ENCODE data around the gene KRTAP10-6.
"Not testable (repeated sequence)": the region's sequence is repeated elsewhere in the genome, so short reads cannot be mapped to it uniquely, and the experiment has no call there.

The KRTAP10-6 gene

DNA sequence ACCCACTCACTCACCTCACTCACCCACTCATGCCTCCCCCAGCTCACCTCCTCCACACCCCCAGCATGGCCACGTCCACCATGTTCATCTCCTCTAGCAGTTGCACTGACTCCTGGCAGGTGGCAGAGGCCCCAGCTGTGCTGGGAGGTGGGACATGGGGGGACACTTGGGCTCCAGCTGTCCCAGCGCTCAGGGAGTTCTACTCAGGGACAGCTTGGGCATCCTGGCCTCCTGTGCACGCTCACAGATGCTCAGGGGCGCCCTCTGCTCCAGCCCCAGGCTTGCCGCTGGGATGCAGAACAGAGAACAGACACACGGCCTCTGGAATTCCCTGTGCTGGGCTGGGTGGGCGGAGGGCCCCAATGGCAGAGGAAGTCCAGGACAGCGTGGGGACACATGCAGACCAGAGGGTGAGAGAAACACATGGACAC lies 24.8 kb upstream of the KRTAP10-6 start:
- DNase-seq (ENCODE audit: low read depth): no peak

DNA sequence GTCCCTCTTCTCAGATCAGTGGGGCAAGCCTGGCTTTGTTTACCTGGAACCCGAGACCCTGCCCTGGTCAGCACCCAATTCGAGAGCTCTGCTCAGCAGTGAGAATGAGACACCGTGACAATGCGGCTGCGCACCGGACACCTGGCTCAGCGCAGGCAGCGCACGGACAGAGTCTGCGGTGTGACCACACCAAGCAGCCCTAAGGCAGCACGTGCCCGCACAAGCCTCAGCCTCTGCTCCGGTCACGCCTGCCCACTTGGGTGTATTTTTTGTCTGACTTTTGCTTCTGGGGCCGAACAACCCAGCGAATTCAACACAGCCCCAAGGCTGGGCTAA lies 24.3 kb upstream of the KRTAP10-6 start:
- no peak for DNase-seq (ENCODE audit: low read depth)

DNA sequence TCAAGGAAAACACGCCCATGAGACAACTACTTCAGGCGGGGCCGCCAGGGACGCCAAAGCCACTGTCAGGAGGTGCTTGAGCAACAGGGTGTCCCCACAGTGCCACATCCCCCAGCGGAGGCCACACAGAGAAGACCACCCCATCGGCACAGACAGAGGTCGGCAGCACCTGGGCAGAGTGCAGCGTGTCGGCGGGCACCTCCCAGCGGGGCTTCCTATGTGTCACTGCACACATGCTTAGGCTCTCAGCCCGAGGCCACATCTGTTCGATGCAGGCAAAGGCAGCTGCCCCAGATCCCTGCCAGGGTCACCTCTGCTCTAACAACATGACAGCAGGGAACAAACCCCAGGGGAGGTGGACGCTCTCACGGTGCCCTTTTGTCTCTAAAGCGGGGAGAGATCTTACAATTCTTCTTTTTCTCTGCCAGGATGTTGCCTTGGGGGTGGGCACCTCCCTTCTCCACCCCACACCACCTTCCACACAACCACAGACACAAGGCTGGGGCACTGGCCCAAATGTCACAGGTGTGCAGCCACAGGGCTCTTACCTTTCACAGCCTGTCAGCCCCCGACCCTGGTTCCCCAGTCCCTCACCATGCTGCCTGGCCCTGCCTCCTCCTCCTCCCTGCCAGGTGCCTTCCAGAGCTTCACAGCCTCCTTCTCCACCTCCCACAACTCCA lies 23.7 kb upstream of the KRTAP10-6 start:
- DNase-seq (ENCODE audit: low read depth): no peak

DNA sequence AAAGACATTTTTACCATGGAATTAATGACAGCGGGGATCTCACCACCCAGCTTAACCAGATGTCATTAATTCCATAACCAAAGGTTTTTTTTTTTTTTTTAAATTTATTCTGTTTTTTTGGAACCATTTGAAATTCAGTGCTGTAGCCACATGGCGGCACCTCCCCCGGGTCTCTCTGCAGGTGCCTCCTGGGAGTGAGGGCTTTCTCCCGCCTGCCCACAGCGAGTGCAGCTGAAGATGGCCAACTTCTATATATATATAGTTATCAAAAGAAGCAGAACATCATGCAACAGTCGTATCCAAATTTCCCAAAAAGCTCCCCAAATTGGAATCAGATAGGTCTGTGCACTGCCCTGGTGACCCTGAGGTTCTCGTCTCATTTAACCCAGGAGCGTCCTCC lies 23.2 kb upstream of the KRTAP10-6 start:
- no peak for DNase-seq (ENCODE audit: low read depth)

- no peak for DNase-seq (ENCODE audit: low read depth)
Observed at GRCh38 chr21:44614961-44615391, 22.7 kb upstream of the KRTAP10-6 start.

DNA sequence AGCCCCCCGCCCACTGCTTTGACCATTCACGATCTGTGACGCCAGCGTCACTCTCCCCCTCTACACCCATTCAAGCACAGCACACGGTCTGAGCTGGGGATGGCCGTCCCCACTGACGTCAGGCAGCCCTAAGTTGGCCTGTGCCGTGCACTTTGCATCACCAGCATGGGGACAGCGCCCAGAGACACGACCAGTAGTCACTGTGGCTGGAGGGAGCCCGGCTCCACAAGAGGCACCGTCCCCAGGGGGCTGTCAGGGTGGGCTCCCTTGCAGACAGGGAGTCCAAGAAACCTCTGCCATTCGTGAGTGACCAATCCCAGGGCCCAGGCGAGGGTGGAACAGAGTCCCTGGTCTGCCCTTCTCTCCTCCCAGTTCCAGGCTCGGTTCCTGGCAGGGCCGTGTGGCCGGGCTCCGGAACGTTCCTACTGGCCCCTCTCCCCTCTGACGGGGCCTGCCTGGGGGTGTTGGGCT lies 21.9 kb upstream of the KRTAP10-6 start:
- no peak for DNase-seq (ENCODE audit: low read depth)

- DNase-seq (ENCODE audit: low read depth): no peak
Observed at GRCh38 chr21:44613386-44614155, 21.3 kb upstream of the KRTAP10-6 start.

DNA sequence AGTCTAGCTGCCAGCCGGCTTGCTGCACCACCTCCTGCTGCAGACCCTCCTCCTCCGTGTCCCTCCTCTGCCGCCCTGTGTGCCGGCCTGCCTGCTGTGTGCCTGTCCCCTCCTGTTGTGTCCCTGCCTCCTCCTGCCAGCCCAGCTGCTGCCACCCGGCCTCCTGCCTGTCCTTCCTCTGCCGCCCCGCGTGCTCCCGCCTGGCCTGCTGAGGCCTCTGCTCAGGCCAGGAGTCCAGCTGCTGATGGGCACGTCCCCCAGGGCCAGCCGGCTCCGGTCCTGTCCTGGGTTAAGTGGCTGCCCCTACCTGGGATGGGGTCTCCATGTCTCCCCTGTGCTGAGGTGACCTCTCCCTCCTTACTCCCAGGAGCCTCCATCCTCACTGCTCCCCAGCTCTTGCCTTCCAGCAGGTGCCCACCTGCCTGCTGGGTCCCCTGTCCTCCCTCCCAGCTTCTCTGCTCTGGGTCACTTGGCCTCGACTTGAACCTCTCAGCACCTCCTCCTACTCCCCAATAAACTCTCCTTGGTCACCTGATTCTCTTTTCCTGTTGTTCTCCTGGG lies 20.4 kb upstream of the KRTAP10-6 start:
- no peak for DNase-seq (ENCODE audit: low read depth)

- no peak for DNase-seq (ENCODE audit: low read depth)
Observed at GRCh38 chr21:44612029-44612486, 19.8 kb upstream of the KRTAP10-6 start, which contains the start of gene KRTAP10-8. Gene KRTAP10-8 (plus strand): TSS chr21:44612079. CDS start chr21:44612101, 22 bp downstream.

GRCh38 chr21:44611551-44611950 lies 19.2 kb upstream of the KRTAP10-6 start:
- DNase-seq (ENCODE audit: low read depth): no peak

GRCh38 chr21:44610157-44610843 lies 18.0 kb upstream of the KRTAP10-6 start:
- DNase-seq (ENCODE audit: low read depth): not testable (repeated sequence)

DNA sequence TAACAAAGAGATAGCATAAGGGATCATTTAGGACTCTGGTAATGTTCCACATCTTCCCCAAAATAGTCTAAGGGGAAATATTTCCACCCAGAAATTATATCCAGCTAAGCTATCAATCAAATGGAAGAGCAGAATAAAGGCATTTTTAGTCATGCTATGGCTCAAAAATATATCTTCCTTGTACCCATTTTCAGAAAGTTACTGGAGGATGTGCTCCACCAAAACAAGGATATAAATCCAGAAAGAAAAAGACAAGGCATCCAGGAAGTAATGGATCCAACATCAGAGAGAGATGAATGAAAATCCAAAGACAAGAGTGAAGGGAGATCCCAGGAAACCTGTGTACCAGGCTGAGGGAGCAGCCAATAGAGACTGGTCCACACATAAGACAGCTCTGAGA lies 16.9 kb upstream of the KRTAP10-6 start:
- DNase-seq (ENCODE audit: low read depth): no peak

- DNase-seq (ENCODE audit: low read depth): no peak
Observed at GRCh38 chr21:44606495-44606894, 14.2 kb upstream of the KRTAP10-6 start.

DNA sequence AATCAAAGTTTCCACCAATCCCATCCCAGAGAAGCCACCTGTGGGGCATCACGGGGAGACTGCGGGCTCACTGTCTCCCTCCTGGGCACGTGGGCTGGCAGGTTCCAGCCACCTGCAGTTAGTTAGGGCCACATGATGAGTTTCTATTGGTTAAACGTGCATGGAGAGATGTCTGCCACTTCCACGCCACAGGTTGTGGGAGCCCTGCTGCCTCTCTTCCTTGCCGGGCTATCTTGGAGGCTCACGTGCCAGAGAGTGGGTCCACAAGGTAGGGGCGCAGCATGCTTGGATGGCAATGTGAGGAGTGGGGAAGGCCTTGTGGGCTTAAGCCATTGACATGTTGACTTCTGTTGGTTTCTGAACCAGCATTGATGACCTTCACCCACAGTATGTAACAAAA lies 11.6 kb upstream of the KRTAP10-6 start:
- DNase-seq (ENCODE audit: low read depth): no peak

GRCh38 chr21:44603109-44603875 lies 11.0 kb upstream of the KRTAP10-6 start:
- no peak for DNase-seq (ENCODE audit: low read depth)

DNA sequence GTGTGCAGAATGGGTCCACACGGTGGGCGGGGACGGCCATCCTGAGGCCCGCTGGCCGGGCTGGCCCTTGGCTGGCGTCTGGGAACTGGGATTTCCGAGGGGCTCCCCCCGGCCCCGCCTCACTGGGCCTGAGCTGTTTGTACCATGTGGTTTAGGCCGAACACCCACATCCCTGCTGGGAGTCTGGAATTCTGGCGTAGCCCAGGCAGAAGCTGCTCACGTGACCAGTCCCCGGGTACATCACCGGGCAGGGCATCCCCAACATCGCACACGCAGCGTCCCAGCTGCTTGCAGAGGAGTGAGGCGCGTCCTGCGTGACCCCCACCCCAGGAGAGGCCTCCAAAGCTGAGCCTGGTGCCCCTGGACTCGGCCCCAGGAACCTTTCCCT lies 10.2 kb upstream of the KRTAP10-6 start:
- DNase-seq (ENCODE audit: low read depth): no peak

GRCh38 chr21:44601596-44602462 lies 9.5 kb upstream of the KRTAP10-6 start:
- DNase-seq (ENCODE audit: low read depth): no peak

DNA sequence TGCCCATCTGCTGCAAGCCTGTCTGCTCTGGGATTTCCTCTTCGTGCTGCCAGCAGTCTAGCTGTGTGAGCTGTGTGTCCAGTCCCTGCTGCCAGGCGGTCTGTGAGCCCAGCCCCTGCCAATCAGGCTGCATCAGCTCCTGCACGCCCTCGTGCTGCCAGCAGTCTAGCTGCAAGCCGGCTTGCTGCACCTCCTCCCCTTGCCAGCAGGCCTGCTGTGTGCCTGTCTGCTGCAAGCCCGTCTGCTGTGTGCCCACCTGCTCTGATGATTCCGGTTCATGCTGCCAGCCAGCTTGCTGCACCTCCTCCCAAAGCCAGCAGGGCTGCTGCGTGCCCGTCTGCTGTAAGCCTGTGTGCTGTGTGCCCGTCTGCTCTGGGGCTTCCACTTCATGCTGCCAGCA lies 8.8 kb upstream of the KRTAP10-6 start:
- DNase-seq (ENCODE audit: low read depth): not testable (repeated sequence)

DNA sequence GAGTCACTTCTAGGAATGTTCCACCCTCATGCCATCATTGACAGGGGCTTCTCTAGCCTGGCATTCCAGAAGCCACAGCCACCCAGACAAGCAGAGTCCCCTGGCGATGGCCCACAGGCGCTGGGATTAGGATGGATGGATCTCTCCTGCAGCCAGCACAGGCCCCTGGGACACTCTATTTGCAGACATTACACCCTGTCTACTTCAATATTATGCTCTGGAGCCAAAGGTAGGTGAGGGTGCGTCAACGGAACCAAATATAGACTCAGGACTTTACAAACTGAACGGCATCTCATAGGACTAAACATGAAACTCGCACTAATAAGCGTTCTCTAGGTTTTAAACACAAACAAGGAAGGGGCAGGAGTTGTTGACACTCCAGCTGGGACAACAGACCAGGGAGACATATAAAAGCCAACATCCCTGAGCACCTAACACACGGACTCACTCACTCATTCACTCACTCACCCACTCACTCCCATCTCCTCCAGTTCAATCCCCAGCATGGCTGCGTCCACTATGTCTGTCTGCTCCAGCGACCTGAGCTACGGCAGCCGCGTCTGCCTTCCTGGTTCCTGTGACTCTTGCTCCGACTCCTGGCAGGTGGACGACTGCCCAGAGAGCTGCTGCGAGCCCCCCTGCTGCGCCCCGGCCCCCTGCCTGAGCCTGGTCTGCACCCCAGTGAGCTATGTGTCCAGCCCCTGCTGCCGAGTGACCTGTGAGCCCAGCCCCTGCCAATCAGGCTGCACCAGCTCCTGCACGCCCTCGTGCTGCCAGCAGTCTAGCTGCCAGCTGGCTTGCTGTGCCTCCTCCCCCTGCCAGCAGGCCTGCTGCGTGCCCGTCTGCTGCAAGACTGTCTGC lies 8.0 kb upstream of the KRTAP10-6 start, which contains the start of gene KRTAP10-7:
TSS of gene KRTAP10-7 (plus strand) at position 480 of the 861 bp plus-strand sequence. CDS start at position 505, 25 bp downstream.
- not testable (repeated sequence) for DNase-seq (ENCODE audit: low read depth)

All from stimulated activated CD8-positive, alpha-beta memory T cell treated with anti-CD3 and anti-CD28 coated beads, Interleukin-15, amount 100 ng/mL, for 1 hour (primary cell).